HG03439 (cell line): ENCODE data around the gene SLC16A12.

Experiments used
- ATAC-seq: cut with Tn5 transposase; IDR thresholded peaks from one replicate; pipeline ENCODE4 v1.9.1; 2021; ENCODE audit warnings: mild to moderate bottlenecking, moderate library complexity; ENCODE audit not compliant: unreplicated experiment

Gene SLC16A12

DNA sequence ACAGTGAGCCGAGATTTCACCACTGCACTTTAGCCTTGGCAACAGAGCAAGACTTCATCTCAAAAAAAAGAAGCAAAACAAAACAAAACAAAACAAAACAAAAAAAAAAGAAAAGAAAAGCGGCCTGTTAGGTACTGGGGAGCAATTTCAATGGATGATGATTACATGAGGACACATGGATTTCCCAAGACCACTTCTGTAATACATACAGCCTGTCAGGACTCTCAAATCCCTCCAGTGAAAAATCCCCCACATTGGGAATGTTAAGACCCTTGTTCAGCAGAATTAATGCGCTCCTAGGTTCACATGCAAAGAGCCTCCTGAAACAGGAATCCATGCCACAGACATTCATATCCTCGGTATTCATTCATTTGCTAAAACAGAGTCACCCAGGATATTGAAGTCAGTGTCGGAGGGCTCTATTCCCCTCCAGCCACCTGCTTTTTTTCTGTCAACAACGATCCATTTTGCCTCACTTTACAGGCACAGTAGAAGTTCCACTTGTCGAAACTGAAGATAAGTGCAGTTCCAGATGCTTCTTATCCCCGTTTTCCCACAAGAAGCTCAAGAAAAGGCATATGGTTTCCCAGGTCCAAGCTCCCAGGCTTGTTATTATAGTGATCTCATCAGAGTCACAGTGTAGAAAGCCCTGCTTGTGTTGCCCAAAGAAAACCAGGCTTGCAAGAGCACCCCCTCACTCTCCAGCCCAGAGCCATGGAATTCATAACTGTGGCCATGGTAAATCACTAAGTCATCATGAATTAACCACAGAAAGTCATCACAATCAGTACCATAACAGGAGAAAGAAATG, 20.2 kb downstream of the SLC16A12 start:
- ATAC-seq = no peak

DNA sequence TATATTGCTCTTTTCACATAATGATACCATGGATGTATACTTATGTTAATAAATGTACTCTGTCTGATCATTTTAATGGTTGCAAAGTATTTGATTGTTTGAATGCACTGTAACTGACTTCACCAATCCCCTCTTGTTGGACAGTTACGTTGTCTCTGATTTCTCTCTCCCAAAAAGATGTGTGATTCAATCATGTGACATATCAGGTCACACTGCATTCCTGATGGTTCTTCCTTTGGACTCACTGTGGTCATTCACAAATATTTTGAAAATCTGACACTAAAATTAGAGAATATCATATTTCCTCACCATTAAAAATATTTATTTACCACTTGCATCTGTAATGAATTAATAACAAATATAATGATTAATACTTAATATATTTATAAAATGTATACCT, 22.2 kb downstream of the SLC16A12 start:
- ATAC-seq = no peak

DNA sequence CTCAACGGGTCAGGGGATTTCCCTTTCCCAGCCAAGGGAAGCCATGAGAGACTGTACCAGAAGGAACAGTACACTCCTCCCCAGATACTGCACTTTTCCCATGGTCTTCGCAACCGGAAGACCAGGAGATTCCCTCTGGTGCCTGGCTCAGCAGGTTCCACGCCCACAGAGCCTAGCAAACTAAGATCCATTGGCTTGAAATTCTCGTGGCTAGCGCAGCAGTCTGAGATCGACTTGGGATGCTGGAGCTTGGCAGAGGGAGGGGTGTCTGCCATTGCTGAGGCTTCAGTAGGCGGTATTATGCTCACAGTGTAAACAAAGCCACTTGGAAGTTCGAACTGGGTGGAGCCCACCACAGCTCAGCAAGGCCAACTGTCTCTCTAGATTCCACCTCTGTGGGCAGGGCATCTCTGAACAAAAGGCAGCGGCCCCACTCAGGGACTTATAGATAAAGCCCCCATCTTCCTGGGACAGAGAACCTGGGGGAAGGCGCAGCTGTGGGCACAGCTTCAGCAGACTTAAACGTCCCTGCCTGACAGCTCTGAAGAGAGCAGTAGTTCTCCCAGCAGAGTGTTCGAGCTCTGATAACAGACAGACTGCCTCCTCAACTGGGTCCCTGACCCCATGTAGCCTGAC, 29.6 kb downstream of the SLC16A12 start:
- ATAC-seq = no peak

DNA sequence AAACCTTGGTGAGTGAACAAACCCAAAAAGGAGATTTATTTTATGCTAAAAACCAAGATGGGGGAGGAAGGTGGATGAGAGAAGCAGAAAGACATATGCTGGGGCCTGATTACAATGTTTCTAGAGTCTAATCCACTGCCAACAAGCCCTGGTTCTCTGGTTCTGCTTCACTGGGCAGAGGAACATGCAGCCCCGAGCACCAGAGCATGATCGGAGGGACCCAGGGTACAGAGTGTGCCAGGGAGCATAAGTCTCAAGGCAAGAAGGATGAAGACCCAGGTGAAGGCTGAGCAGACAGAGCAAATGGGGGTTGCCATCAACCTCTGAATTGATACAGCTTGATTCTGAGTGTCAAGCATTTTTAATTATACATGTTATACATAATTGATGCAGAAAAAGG, 30.7 kb downstream of the SLC16A12 start:
- no peak for ATAC-seq

DNA sequence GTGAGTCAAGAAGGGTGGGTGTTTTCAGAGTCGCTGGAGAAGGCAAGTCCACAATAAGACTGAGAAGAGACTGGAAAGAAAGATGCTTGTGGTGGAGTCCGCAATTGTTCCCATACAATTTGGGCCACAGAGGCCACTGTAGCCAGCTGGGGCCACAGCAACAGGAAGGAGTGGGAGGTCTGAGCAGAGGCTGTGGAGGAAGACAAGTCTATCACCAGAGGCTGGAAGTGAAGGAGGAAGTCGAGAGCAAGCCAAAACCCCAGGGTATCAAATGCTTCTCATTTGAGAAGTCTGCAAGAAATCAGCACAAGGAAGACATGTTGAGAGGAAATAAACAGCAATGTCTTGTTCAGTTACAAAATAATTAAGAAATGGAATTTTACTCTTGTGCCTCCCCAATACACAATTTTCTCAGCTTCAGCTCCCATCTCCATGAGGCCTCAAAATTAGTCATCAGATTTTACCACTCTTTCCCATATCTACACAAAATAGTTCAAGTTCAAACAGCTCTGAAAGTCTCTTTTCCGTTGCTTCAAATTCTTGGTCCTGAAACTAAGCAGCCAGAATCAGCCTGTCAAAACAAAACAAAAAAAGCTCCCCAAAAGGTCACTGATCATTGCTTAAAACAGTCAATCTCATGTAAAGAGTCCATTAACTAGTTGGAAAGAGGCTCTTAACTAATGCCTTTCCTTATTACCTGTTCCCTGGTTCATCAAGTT, 31.6 kb downstream of the SLC16A12 start:
- no peak for ATAC-seq

DNA sequence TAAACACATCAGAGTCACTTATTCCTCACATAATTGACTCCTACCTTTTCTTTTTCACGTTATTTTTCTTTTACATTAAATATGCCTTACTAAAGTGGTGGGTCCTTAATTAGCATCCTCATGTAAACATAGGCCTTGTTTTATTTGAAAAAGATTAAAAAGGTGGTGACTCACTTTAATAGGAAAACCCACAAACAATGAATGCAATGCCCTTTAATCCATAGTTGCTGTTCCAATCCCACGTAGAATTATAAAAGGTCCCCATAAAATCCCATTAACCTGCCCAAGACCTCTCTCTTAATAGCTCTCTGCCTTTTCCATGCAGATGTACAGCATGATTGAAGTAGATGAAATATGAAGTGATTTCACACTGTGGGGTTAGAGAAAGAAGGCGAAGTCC, 32.2 kb downstream of the SLC16A12 start:
- no peak for ATAC-seq

DNA sequence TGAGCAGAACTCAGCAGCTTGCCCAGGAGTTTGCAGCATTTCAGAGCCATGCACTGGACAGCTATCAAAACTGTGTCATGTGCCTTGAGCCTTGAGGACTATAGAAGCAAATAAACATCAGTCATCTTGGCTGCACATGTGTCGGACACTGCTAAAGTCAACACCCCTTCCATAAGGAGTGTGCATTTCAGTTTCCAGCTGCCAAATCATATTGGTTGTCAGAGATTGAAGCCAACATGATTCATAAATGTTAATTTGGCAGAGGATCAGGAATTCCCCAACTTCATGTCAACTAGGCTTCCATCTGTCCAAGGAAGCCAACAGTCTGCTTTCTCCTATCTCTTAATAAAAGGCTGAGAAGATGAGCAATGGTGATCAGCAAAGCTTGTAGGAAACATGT, 32.8 kb downstream of the SLC16A12 start:
- ATAC-seq = no peak

DNA sequence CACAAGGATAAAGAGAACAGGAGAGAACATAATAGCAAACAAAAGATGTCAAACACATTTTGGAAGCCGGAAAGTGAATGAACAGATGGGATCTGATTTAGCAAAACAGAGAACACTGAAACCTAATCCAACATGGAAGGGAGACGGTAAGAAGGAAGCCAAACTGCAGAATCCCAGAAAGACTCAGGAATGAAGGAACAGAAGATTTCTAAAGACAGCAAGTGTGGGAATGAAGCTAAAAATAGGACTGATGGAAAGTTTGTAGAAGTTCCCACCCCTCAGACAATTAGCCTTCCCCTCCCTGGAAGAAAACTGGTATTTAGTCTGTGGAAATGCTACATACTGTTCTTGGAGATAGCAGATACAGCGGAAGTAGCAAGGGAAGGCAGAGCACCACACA, 40.8 kb downstream of the SLC16A12 start:
- ATAC-seq = no peak

DNA sequence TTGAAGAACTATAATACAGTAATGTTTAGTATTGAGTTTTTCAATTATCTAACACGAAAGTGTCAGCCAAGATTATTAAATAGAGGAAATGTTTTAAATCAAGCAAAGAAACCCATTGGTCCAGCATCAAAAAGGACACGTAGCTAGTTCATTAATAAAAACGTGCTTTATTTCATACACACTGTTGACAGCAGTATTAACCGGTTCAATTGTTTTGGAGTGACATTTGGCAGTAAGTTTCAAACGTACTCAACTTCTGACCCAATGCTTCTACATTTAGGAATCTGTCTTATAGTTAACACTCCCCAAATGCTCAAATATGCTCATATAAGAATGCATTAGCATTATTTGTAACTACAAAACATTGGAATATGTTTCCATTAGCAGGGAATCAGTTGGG, 41.3 kb downstream of the SLC16A12 start:
- no peak for ATAC-seq

DNA sequence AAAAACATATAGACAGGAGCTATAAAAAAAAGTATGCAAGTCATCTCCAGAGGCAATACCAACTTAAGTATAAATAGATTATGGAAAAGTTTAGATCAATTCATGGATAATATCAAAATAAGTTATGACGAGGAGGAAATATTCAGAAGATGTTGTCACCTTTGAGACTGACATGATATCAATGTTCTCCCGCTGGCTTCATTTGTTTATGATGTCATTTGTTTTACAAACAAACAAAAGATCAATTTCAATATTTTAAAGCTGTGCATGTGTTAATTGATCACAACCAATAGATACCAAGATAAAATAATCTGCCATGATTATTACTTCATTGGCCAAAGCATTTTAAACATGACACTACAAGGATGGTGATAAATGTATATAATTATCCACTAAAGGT, 43.5 kb downstream of the SLC16A12 start:
- ATAC-seq = no peak

DNA sequence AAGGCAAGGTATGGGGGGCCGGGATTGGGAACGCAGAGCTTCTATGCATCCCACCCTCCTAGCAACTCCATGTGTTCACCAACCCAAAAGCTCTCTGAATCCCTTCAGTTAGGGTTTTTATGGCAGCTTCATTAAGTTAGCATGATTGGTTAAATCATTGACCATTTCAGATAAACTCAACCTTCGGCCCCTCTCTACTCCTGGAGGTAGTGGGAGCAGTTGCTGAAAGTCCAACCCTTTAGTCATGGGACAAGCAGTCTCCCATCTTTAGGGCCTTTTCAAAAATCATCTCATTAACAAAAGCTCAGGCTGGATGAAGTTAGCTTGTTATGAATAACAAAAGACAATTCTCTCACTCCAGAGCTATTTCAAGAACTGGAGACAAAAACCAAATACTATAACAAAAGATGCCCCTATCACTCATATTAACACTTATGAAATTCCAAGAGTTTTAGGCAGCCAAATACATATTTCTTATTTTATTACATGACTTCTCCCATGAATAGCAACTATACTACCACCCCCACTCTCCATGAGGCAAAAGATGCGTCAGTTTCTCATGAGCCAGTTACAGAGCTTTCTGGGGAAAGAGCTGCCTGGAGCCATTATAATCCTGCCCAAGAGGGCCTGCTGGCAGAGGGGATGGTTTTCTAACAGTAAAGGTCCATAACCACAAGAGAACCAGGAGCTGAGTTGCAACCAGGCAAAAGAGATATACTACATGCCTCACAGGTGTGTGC, 44.6 kb downstream of the SLC16A12 start:
- ATAC-seq = no peak

DNA sequence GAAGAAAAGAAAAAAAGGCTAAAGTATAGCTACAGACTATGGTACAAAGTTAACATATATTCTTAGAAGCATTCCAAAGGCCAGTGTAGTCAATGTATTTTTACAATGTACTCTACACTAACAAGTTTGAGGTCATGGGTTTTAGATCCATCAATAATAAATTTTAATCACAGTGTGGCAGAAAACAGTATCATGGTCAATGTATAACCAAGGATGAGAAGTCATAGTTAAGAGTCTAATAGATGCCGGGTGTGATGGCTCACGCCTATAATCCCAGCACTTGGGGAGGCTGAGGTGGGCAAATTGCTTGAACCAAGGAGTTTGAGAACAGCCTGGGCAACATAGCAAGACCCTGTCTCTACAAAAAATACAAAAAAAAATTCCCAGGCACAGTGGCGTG, 53.1 kb downstream of the SLC16A12 start:
- ATAC-seq = no peak

DNA sequence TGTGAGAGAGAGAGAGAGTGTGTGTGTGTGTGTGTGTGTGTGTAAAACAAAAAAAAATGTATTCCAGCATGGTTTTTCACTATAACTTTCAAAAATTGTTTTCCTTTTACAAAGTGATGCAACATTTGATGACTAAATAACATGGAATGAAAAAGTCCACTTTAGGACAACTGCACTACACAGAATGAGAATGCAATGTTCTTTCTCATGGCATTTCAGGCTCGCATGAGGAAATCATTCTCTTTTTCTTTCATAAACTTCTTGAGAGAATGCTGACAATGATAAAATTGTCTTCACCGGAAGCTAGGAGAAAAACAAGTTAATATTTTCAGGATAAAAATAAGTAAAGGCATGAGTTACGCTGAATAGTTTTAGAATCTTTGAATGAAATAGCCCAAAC, 53.7 kb downstream of the SLC16A12 start:
- ATAC-seq = no peak

DNA sequence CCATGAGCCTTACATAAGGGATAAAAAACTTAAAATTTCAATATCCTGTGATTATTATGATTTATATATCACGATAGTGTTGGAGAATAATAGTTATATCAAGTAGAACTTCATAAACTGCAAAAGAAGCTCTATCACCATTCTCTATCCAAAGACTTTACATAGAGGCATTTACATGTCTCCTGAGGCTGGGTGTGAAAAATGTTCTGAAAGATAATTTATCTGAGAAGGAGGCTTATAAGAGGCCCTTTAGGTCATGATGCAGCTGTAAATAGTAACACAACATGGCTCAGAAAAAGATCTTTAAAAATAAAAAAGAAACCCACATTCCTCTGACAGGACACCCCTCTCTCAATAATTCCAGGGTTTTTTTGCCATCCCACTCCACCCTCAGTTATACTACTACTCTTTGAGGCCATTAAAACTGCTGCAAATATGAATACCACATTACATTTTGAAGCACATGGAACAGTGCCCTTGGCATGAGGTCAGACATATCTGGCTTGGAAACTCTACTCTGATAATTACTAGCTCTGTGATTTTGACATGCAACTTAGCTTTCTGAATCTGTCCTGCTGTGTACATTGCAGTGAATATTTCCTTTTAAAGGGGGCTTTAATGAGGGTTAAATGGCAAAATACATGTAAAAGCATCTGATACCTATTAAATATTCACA, 55.5 kb downstream of the SLC16A12 start:
- ATAC-seq = no peak

DNA sequence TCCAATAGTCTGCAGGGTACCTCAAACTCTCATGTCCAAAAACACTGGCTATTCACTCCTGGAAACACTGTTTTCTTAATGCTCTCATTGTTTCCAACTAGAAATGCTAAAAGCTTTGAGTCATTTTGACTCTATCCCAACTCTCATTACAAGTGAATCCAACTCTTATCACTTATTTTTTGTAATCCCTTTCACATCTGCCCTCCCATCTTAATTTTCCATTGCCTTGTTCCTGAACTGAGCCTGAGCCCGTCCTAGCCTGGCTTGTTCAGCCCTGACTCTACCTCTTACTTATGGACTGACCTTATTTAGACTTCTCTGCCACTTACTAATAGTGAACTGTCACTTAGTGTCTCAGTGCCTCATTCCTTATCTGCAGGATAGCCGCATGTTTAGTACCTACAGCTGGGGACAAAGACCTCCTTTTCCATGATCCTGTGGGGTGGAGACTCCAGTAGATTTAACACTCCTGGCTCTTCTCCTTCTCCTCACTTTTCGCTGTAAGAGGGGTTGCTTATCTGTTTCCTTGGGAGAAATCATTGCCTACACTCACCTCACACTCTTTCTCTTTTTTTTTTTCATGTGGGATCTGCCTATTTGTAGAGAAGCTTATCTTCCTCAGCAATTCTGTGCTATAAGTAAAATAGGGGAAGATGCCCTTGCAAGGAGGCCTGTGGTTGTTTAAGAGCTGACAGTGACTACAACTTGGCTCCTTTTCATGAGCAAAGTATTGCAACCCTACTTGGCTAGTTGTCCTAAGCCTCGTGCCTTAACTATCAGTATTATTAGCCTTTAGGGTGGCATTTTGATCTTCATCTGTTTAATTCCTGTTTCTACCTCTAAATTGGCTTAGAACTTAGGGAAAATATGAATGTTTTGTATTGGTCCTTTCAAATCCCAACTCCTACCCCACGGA, 56.4 kb downstream of the SLC16A12 start:
- ATAC-seq = no peak

DNA sequence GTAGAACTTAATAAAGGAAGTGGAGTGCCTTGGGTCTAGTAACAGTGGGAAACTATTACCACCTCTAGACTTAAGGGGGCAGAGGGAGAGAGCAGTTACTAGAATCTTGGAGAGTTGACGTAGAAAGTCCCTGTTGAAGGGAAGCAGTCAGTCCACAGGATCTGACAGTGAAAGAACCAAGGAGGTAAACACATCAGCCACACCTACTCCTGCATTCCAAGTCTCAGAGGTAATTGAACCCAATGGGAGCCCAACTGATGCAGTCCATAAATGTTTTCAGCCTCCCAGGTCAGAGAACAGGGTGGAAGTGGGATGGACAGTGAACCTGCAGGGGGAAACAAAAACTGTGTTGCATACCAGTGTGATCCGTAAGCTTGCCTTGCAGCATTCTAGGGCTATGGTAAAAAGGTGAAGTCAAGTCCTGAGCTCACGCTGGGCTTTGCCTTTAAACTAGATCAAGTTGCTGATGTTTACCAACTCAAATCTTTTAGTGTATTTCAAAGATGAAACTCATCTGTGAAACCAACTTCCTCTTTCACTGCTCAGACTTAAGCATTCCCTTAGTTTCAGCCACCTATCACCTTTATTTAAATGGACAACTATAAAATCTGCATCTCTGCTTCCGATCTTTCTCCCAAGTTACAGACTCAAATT, 57.2 kb downstream of the SLC16A12 start:
- ATAC-seq = no peak

DNA sequence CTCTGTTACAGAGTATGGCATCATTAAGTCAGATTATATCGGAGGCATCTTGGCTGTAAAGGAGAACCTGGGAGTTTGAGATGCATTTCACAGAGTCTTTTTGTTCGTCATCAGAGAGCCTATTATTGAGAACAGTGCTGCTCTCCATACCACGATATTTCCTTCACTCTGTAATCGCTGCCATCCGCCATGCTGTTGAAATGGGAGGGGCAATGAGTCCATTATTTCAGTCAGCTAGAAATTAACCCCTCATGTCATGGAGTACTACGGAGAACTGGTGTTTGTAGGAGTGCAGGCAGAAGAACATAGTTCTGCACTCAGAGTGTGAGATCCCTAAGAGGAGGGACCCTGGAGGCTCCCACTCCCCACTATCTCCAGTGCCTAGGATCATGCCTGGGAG, 59.2 kb downstream of the SLC16A12 start:
- no peak for ATAC-seq

DNA sequence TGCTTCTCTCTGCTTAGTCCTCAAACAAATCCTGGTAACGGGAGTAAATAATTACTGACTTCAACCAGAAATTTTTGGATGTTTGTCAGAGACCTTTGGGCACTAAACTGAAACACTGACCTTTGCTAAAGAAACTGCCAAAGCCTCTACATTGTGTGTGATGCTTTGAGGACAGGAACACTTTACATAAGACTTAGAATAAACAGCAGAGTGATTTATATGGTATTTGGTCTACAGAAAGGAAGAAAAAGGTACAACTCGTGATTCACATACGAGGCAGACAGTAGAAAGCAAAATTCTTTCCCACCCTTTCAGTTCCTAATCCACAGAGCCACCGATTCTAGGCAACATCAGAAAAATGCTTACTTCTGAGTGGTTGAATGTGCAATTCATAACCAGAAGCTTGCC, 59.8 kb downstream of the SLC16A12 start:
- no peak for ATAC-seq

DNA sequence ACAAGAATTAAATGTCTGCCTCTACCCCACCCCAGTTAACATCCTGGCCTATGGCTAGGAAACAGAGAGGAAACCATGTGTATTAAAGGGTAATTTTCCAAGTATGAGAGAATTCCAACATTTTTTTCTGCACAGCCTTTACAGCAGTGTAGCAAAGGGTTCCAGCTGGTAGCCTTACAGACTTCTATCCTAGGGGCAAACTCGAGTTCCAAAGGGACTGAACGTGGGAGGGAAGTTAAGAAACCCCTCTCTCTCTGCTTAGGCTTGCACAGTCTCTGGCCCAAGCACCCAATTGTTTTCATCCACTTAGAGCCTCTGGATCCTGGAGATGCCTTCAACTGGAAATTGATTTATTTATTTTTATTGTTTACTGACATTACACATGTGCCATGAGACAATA, 60.3 kb downstream of the SLC16A12 start:
- no peak for ATAC-seq
